Right renal cortex interstitium (tissue), 3 donors: Measurements from ENCODE around the gene BAIAP2. TPM values are rescaled to one million over a fixed set of nuclear protein-coding genes. Genes with fewer than 3 reads are reported as not detected.
"Not testable (repeated sequence)": the region's sequence is repeated elsewhere in the genome, so short reads cannot be mapped to it uniquely, and the experiment has no call there.

Experiments
- DNase-seq, 3 donors: peaks; one replicate each; pipeline ENCODE4 v3.0.0-alpha.2; 2013; ENCODE audit warnings: low read depth in 3 of 3, low spot score in 2 of 3
- polyA plus RNA-seq, 3 donors: library from polyadenylated mRNA; unstranded; fragments of 120-200 nt; gene quantifications; one replicate each; pipeline ENCODE4 v1.2.1, GENCODE V29; 2013; ENCODE audit not compliant: insufficient read length in 3 of 3

The BAIAP2 gene
- polyA plus RNA-seq, 3 donors: 34.8 to 40.4 (median 36.6) TPM

- no peak for DNase-seq
These were observed 30.5 kb downstream of the BAIAP2 start for GRCh38 chr17:81065500-81065899.

- DNase-seq: no peak
These were observed 31.1 kb downstream of the BAIAP2 start for GRCh38 chr17:81066072-81066471.

- DNase-seq: no peak
These were observed 31.9 kb downstream of the BAIAP2 start for GRCh38 chr17:81066771-81067315.

DNA sequence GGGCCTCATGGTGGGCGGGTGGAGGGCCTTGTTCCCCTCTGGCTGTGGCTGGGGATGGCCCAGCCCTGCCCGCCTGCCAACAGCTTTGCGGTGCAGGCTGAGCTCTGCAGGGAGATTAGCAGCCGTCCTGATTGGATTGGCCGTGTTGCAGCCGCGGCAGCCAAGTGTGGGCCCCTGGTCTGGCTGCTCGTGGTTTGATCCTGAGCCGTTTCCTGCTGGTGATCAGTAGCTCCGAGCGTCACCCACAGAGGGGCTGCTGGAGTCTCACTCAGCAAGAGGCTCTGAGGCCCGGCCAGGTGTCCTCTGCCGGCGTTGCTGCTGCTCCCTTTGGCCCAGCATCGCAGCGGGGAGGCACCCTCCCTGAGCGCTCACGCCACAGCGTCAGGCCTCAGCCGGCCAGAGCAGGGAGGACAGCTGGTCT is 32.5 kb downstream of the BAIAP2 start:
- no peak for DNase-seq

- no peak for DNase-seq
These were observed 33.6 kb downstream of the BAIAP2 start for GRCh38 chr17:81068411-81069134.

GRCh38 chr17:81069135-81069645 is 34.2 kb downstream of the BAIAP2 start:
- no peak for DNase-seq

DNA sequence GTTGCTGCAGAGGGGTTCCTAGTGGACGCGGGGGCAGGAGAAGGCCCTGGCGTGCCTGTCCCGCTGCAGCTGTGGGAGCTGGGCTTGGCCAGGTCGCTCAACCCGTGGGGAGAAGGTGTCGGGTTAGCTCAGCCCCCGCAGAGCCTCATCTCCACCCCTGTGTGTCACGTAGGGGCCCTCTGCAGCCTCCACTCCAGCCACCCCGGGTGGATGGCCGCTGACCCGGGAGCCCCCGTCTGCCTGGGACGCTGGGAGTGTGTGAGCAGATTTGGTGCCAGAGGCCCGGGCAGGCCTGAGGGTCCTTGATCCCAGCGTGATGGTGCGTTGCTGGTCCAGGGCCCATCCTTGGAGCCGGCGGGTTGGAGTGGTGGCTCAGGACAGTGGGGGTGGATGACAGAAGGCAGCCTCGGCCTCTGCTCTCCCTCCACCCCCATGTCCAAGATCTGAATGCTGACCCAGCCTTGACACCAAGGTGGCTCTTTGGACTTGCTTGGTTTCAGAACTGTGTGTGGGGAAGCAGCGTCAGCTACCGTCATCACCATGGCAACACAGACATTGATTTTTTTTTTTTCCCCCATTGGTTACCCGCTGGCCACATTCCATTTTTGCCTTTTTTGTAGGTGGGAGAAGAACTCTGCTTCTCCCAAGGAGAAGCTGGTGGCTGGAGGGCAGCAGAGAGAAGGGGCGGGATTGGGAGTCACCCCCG is 35.7 kb downstream of the BAIAP2 start:
- DNase-seq: no peak

- DNase-seq: no peak
These were observed 37.1 kb downstream of the BAIAP2 start for GRCh38 chr17:81071761-81072741.

DNA sequence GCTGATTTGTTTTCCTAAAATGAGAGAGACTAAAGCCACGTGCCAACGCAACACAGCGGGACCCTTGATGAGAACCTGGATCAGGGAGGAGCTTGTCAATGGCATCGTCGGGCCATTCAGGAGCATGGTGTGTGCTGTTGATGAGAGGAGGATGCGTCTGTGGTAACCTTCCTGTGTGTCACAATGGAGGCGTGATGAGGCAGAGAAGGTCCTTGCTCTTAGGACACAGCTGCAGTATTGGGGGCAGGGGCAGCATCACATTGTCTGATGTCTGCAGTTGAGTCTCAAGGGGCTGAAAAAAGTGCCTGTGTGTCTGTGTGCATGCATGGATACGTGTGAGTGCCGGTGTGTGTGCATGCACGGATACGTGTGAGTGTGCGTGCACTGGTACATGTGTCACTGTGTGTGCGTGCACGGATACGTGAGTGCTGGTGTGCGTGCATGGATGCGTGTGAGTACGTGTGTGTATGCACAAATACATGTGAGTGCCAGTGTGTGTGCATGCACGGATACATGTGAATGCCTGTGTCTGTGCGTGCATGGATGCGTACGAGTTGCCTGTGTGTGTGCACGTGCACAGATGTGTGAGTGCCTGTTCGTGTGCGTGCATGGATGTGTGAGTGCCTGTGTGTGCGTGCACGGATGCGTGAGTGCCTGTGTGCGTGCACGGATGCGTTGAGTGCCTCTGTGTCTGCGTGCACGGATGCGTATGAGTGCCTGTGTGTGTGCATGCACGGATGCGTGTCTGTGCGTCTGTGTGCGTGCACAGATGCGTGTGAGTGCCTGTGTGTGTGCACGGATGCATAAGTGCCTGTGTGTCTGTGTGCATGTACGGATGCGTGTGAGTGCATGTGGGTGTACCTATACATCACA is 39.3 kb downstream of the BAIAP2 start:
- no peak for DNase-seq

DNA sequence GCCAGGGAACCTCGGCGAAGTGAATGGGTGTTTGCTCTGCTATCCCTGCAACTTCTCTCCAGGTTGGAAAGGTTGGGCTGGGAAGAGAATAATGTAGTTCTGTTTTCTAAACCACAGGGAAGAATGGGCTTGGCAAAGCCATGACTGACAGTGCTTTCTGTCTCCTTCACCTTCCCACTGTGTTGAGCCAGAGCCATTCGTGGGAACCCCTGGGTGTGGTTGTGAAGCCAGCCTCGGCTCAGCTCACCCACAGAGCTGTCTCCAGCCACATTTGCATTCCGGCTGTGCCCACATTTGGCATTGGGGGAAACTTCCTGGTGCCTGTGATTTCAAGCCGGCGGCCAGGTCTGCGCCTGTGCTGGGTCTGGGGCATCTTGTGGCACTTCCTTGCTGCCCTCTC is 39.9 kb downstream of the BAIAP2 start:
- DNase-seq: no peak

GRCh38 chr17:81075307-81075706 is 40.4 kb downstream of the BAIAP2 start:
- no peak for DNase-seq

GRCh38 chr17:81076141-81076679 is 41.3 kb downstream of the BAIAP2 start:
- no peak for DNase-seq

DNA sequence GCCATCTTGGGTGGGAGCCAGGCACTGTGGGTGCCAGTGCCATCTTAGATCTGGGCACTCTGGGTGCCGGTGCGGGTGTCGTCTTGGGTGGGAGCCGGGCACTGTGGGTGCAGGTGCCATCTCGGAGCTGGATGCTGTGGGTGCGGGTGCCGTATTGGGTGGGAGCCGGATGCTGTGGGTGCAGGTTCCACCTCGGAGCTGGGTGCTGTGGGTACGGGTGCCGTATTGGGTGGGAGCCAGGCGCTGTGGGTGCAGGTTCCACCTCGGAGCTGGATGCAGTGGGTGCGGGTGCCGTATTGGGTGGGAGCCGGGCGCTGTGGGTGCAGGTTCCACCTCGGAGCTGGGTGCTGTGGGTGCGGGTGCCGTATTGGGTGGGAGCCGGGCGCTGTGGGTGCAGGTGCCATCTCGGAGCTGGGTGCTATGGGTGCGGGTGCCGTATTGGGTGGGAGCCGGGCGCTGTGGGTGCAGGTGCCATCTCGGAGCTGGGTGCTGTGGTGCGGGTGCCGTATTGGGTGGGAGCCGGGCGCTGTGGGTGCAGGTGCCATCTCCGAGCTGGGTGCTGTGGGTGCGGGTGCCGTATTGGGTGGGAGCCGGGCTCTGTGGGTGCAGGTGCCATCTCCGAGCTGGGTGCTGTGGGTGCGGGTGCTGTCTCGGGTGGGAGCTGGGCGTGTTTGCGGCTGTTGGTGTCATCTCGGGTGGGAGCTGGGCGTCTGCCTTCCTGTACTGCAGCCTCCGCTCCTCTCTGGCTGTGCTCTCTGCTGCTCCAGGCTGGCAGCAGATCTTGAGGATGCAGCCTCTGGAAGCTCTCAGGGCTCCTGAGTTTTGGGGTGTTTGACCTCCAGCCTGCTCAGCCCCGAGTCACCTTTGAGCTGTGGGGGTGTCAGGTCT is 43.3 kb downstream of the BAIAP2 start:
- DNase-seq: not testable (repeated sequence)

DNA sequence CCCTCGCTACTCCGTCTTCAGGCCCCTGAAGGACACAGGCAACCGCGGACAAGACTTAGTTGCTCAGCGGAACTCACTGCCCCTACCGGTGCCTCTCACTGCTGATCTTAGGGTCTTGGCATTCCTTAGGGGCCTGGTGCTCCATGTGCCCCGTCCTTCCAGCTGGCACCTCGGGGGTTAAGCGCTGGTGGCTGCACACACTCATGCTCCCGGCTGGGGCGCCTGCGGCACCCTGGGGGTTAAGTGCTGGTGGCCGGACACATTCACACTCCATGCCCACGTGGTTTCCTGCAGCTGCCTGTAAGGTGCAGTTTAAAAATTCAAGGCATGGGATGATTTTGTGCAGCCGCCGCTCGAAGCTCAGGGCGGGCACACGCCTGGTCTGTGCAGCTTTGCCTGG is 45.1 kb downstream of the BAIAP2 start:
- no peak for DNase-seq

DNA sequence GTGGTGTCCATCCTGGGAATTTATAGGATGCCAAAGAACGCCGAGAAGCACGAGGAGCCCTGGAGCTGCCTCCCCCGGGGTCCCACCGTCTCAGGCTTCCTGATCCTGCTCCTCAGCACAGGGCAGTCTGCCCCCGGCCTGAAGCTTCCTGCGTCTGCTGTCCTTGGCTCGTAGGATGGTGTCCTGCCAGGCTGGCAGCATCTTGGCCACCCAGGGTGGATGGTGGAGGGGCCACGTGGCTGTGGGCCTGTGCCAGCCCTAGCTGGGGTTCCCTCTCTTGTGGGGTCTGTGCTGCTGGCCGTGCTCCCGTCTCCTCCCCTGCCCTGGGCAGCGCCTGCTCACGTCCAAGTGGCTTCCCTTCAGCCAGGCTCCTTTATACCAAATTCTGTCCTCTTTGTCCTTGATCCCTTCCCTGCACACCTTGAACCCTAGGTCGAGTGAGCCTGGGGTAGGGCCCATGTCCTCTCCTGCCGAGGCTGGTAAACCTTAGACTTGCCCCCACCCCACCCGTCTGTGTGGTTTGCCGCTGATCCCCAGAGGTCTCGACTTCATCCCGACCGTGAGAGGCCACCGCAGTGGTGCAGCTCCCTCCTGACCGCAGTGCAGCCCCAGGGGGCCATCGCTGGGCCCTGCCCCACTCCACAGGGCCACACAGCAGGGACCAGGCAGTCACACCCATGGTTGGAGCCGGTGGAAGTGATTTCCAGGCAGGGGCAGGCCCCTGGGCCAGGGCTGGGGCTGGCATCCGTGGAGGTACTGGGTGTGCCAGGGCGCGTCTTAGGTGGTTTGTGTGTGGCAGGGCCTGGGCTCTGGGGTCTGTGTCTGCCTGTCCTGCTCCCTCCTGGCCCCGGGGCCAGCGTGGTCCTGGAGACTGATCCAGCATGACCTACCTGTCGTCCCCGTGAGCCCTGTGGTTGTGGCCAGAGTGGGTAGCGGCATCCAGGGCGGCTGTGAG is 46.5 kb downstream of the BAIAP2 start:
- no peak for DNase-seq

DNA sequence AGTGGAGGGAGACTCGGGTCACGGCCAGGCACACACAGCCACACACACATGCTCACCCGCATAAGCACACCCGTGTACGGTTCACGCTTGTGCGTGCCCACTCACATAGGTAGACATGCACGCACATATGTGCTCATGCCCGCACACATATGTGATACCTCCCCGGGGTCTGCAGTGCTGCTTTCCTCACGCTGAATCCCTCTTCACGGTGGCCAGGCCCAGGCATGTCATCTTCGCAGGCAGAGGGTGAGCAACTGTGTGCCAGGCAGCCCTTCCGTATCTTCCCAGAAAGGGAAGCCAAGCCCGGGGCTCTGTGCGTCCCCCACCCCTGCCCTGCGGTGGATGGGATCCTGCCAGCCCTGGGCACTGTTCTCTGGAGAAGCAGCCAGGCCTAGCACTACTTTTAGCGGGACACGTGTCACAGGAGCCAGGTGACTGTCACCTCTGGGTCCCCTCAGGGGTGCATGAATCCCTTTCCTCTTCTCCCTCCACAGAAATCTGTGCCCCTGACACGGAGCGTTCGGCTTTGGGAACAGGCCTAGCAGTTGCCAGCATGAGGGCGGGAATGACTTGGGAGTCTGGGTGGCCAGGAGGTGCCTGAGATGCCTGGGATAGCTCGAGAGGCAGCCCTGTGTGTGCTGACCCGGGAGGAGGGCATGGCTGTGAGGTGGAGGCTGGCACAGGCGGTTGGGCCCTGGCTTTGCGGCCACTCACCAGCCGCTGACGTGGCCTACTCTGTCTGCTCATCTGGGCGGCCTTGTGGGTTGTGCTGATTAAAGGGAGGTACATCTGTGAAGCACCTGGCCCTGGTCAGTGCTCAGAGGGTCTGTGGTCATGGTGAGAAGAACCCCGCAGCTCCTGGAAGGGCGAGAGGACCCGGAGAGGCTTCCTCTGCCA is 47.5 kb downstream of the BAIAP2 start:
- DNase-seq: no peak
